ENCODE data around the gene BANF1. TPM values are rescaled to one million over a fixed set of nuclear protein-coding genes. Genes with fewer than 3 reads are reported as not detected.

BANF1 gene
- total RNA-seq, 4 donors from 2014 or later, result 35.9 to 61.2 (median 43.4) TPM

DNA sequence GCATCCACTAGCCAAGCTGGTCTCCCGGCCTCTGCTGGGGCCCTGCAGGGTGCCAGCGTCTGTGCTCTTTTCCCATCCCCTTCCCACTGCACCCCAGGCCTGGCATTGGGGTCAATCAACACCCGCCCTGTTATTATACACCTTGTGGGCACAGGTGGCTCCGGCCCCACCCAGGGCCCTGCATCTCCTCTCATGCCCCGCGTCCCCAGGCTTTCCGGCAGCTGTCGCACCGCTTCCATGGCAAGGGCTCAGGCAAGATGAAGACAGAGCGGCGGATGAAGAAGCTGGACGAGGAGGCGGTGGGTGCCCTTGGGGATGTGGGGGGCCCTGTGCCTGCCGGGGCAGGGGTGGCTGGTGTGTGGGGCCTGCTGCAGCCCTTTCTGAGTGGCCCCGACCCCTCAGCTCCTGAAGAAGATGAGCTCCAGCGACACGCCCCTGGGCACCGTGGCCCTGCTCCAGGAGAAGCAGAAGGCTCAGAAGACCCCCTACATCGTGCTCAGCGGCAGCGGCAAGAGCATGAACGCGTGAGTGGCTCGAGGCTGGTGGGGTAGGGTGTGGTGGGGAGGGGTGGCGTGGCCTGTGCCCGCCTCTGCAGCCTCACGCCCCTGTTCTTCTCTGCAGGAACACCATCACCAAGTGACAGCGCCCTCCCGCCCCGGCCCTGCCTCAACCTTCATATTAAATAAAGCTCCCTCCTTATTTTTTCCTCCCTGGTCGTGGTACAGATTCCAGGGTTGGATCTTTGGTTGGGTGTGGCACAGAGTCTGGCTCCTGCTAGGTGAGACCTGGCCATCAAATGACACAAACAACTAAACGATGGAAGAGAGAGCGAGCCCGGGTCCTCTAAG is 23.7 kb upstream of the BANF1 start:
- no peak for ATAC-seq

GRCh38 chr11:65979261-65979759 is 23.0 kb upstream of the BANF1 start:
- Histone ChIP-seq H3K4me1 (peaks cover 0 to 2% (median 0%) of the 10 kb centered on the region in 3 donors), H3K9me3 (no peaks in the 10 kb centered on the region), H3K4me3 (no peak overlapping the region), H3K36me3 (peaks cover 0 to 54% of the 10 kb centered on the region in 2 donors), H3K27ac (no peak overlapping the region), H3K27me3 (no peaks in the 10 kb centered on the region)
- no peak for ATAC-seq
- WGBS, 2 donors (ENCODE audit: low coverage in 1 of 2), result 76 to 86% methylated on average over 5 to 9 of the region's 10 CpGs
- TF ChIP-seq CTCF (IDR thresholded peaks at IDR 0.05) (no peak), EP300 (IDR thresholded peaks at IDR 0.05) (no peak), POLR2AphosphoS5 (IDR thresholded peaks at IDR 0.05) (no peak), POLR2A (IDR thresholded peaks at IDR 0.05) (no peak)

More for the DNA sequence above, 23.7 kb upstream of the BANF1 start:
- WGBS, 2 donors (ENCODE audit: low coverage in 1 of 2), result 80 to 93% methylated on average over 1 to 3 of the region's 34 CpGs
- no peaks in the 10 kb centered on the region for H3K4me1 ChIP-seq
- H3K27me3 ChIP-seq, result no peaks in the 10 kb centered on the region
- no peak for TF ChIP-seq CTCF (IDR thresholded peaks at IDR 0.05)
- no peaks in the 10 kb centered on the region for H3K9me3 ChIP-seq
- H3K4me3 ChIP-seq, result no peak overlapping the region
- no peak overlapping the region for H3K27ac ChIP-seq
- H3K36me3 ChIP-seq, result peaks cover 0 to 57% of the 10 kb centered on the region in 2 donors

GRCh38 chr11:65981101-65981740 is 21.1 kb upstream of the BANF1 start:
- no peak for ATAC-seq

GRCh38 chr11:65981972-65982823 is 20.1 kb upstream of the BANF1 start:
- H3K4me3 ChIP-seq, result no peak overlapping the region
- H3K27me3 ChIP-seq, result no peaks in the 10 kb centered on the region
- peaks cover 0 to 16% (median 0%) of the 10 kb centered on the region in 3 donors for H3K4me1 ChIP-seq
- WGBS, 2 donors (ENCODE audit: low coverage in 1 of 2), result no CpG with 5 or more reads among the region's 16 CpGs
- TF ChIP-seq POLR2A (IDR thresholded peaks at IDR 0.05), result no peak
- no peak for TF ChIP-seq POLR2AphosphoS5 (IDR thresholded peaks at IDR 0.05)
- no peak for TF ChIP-seq CTCF (IDR thresholded peaks at IDR 0.05)
- no peak for TF ChIP-seq EP300 (IDR thresholded peaks at IDR 0.05)
- peaks cover 0 to 31% of the 10 kb centered on the region in 2 donors for H3K36me3 ChIP-seq
- ATAC-seq, result no peak
- H3K27ac ChIP-seq, result no peak overlapping the region
- no peaks in the 10 kb centered on the region for H3K9me3 ChIP-seq

More at GRCh38 chr11:65981101-65981740, 21.1 kb upstream of the BANF1 start:
- WGBS, 2 donors (ENCODE audit: low coverage in 1 of 2), result 57% methylated on average over 4 of the region's 12 CpGs; no CpG with 5 or more reads in 1 of the 2 donors
- H3K36me3 ChIP-seq, result peaks cover 0 to 41% of the 10 kb centered on the region in 2 donors
- H3K27ac ChIP-seq, result no peak overlapping the region
- H3K9me3 ChIP-seq, result no peaks in the 10 kb centered on the region
- no peaks in the 10 kb centered on the region for H3K27me3 ChIP-seq
- peaks cover 0 to 16% (median 0%) of the 10 kb centered on the region in 3 donors for H3K4me1 ChIP-seq
- TF ChIP-seq POLR2AphosphoS5 (IDR thresholded peaks at IDR 0.05), result no peak
- no peak for TF ChIP-seq EP300 (IDR thresholded peaks at IDR 0.05)
- TF ChIP-seq CTCF (IDR thresholded peaks at IDR 0.05), result no peak
- no peak for TF ChIP-seq POLR2A (IDR thresholded peaks at IDR 0.05)
- H3K4me3 ChIP-seq, result no peak overlapping the region

Measured in gastroesophageal sphincter (tissue), 4 donors.